ENCODE measurements around the gene SDK1. TPM values are rescaled to one million over a fixed set of nuclear protein-coding genes. Genes with fewer than 3 reads are reported as not detected.

SDK1 gene
- total RNA-seq, 1 experiment from 2014 or later: 9.3 TPM

DNA sequence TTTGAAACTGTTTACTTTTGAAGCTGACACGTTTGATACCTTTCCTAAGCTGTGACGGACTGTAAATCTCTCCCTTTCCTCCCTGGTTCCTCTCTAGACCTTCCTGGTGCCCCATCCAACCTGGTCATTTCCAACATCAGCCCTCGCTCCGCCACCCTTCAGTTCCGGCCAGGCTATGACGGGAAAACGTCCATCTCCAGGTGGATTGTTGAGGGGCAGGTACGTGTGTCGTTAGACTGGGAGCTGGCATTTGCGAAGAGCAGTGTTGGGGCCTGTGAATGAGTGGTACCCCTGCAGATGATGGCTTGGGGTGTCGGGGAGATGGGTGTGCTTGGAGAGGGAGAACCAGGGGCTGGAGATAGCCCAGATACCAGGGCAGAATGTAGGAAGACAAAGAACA lies 778.3 kb downstream of the SDK1 start:
- POLR2A ChIA-PET: no interaction called here
- Mint-ChIP-seq H3K4me3 (no peak overlapping the region), H3K36me3 (peaks cover 20% of the 10 kb centered on the region), H3K27me3 (ENCODE audit: low read depth) (no peaks in the 10 kb centered on the region; the same call in 1 of the 2 replicates), H3K27ac (no peak overlapping the region), H3K9me3 (peaks cover 17% of the 10 kb centered on the region), H3K4me1 (peaks cover 9% of the 10 kb centered on the region)
- CTCF ChIA-PET: interaction anchor here (0.9 to 1.0 kb wide), 2 partner anchors 24 to 48 kb away, joined by 3 read pairs; no protein-coding TSS in a partner anchor
- DNase-seq (ENCODE audit: low spot score) (no peak), ATAC-seq (no peak)
- TF ChIP-seq IRF2 (CRISPR knock-in tag; IDR thresholded peaks at IDR 0.05; ENCODE audit: borderline replicate concordance, low read depth) (no peak), ZNF532 (CRISPR knock-in tag; IDR thresholded peaks at IDR 0.05; ENCODE audit: borderline replicate concordance) (no peak), ZNF263 (CRISPR knock-in tag; IDR thresholded peaks at IDR 0.05; ENCODE audit: low read depth) (no peak), ZNF138 (CRISPR knock-in tag; conservative IDR thresholded peaks at IDR 0.05) (no peak), RORB (CRISPR knock-in tag; IDR thresholded peaks at IDR 0.05) (no peak), CREB1 (CRISPR knock-in tag; IDR thresholded peaks at IDR 0.05) (no peak), NR1H2 (CRISPR knock-in tag; IDR thresholded peaks at IDR 0.05) (no peak), CREM (CRISPR knock-in tag; IDR thresholded peaks at IDR 0.05) (no peak), JUN (CRISPR knock-in tag; IDR thresholded peaks at IDR 0.05) (no peak), ZSCAN18 (CRISPR knock-in tag; IDR thresholded peaks at IDR 0.05) (no peak), ESRRA (CRISPR knock-in tag; IDR thresholded peaks at IDR 0.05; ENCODE audit: borderline replicate concordance) (no peak)
- TF ChIP-seq, protein P1, sequence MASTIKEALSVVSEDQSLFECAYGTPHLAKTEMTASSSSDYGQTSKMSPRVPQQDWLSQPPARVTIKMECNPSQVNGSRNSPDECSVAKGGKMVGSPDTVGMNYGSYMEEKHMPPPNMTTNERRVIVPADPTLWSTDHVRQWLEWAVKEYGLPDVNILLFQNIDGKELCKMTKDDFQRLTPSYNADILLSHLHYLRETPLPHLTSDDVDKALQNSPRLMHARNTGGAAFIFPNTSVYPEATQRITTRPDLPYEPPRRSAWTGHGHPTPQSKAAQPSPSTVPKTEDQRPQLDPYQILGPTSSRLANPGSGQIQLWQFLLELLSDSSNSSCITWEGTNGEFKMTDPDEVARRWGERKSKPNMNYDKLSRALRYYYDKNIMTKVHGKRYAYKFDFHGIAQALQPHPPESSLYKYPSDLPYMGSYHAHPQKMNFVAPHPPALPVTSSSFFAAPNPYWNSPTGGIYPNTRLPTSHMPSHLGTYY (CRISPR knock-in tag; IDR thresholded peaks at IDR 0.05): no peak
- TF ChIP-seq, protein P2, sequence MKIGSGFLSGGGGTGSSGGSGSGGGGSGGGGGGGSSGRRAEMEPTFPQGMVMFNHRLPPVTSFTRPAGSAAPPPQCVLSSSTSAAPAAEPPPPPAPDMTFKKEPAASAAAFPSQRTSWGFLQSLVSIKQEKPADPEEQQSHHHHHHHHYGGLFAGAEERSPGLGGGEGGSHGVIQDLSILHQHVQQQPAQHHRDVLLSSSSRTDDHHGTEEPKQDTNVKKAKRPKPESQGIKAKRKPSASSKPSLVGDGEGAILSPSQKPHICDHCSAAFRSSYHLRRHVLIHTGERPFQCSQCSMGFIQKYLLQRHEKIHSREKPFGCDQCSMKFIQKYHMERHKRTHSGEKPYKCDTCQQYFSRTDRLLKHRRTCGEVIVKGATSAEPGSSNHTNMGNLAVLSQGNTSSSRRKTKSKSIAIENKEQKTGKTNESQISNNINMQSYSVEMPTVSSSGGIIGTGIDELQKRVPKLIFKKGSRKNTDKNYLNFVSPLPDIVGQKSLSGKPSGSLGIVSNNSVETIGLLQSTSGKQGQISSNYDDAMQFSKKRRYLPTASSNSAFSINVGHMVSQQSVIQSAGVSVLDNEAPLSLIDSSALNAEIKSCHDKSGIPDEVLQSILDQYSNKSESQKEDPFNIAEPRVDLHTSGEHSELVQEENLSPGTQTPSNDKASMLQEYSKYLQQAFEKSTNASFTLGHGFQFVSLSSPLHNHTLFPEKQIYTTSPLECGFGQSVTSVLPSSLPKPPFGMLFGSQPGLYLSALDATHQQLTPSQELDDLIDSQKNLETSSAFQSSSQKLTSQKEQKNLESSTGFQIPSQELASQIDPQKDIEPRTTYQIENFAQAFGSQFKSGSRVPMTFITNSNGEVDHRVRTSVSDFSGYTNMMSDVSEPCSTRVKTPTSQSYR (CRISPR knock-in tag; IDR thresholded peaks at IDR 0.05): no peak
- TF ChIP-seq, protein P3, sequence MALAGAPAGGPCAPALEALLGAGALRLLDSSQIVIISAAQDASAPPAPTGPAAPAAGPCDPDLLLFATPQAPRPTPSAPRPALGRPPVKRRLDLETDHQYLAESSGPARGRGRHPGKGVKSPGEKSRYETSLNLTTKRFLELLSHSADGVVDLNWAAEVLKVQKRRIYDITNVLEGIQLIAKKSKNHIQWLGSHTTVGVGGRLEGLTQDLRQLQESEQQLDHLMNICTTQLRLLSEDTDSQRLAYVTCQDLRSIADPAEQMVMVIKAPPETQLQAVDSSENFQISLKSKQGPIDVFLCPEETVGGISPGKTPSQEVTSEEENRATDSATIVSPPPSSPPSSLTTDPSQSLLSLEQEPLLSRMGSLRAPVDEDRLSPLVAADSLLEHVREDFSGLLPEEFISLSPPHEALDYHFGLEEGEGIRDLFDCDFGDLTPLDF (CRISPR knock-in tag; IDR thresholded peaks at IDR 0.05): no peak

GRCh38 chr7:4079956-4080355 lies 778.9 kb downstream of the SDK1 start:
- Mint-ChIP-seq H3K27ac (no peak overlapping the region), H3K4me3 (no peak overlapping the region), H3K27me3 (ENCODE audit: low read depth) (no peaks in the 10 kb centered on the region; the same call in 1 of the 2 replicates), H3K4me1 (peaks cover 8% of the 10 kb centered on the region), H3K9me3 (peaks cover 17% of the 10 kb centered on the region), H3K36me3 (peaks cover 20% of the 10 kb centered on the region)
- CTCF ChIA-PET: interaction anchor here (0.9 to 1.0 kb wide), 2 partner anchors 23 to 47 kb away, joined by 3 read pairs; no protein-coding TSS in a partner anchor
- DNase-seq (ENCODE audit: low spot score): no peak
- no peak for ATAC-seq
- POLR2A ChIA-PET: no interaction called here
- no peak for TF ChIP-seq ARID4B (CRISPR knock-in tag; IDR thresholded peaks at IDR 0.05; ENCODE audit: borderline replicate concordance)
- no peak for TF ChIP-seq GTF2I (CRISPR knock-in tag; conservative IDR thresholded peaks at IDR 0.05)
- no peak for TF ChIP-seq FOXP1 (CRISPR knock-in tag; IDR thresholded peaks at IDR 0.05; ENCODE audit: borderline replicate concordance)
- TF ChIP-seq TEAD1 (CRISPR knock-in tag; IDR thresholded peaks at IDR 0.05): no peak

All from WTC11 (cell line).